Neural progenitor cell (in vitro differentiated cells): ENCODE data around the gene LPO.

Experiments used
- EZH2 ChIP-seq: fragments of 200-600 bp; sonication (generic); IDR thresholded peaks from 2 replicates; pipeline ENCODE4 v1.6.1; 2017; ENCODE audit warnings: antibody characterized with exemption, mild to moderate bottlenecking, moderate library complexity
- EZH2phosphoT487 ChIP-seq: fragments of 200-600 bp; sonication (generic); IDR thresholded peaks from 2 replicates; pipeline ENCODE4 v1.6.1; 2017; ENCODE audit warnings: antibody characterized with exemption
- TF ChIP-seq, protein P1 (sequence below): fragments of 200-600 bp; sonication (generic); IDR thresholded peaks from 2 replicates; pipeline ENCODE4 v1.5.1; 2017; ENCODE audit warnings: antibody characterized with exemption, mild to moderate bottlenecking

DNA sequence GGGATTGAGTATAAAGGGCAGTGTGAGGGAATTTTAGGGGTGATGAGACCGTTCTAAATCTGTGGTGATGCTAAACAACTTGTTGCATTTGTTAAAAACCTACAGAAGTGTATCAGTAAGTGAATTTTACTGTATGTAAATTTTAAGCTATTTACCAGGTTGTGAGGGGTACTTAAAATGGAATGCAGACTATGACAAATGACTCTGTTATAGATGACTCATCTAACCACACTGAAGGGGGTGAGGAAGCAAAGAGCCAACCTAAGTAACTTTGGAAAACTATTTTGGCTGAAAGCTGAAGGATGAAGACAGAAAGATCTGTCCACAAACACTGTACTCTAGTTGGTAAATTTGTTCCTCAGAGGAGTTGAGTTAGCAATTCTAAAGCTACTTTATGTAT lies 14.1 kb upstream of the LPO start:
- TF ChIP-seq EZH2phosphoT487 (no peak), EZH2 (no peak)
- TF ChIP-seq, protein P1, sequence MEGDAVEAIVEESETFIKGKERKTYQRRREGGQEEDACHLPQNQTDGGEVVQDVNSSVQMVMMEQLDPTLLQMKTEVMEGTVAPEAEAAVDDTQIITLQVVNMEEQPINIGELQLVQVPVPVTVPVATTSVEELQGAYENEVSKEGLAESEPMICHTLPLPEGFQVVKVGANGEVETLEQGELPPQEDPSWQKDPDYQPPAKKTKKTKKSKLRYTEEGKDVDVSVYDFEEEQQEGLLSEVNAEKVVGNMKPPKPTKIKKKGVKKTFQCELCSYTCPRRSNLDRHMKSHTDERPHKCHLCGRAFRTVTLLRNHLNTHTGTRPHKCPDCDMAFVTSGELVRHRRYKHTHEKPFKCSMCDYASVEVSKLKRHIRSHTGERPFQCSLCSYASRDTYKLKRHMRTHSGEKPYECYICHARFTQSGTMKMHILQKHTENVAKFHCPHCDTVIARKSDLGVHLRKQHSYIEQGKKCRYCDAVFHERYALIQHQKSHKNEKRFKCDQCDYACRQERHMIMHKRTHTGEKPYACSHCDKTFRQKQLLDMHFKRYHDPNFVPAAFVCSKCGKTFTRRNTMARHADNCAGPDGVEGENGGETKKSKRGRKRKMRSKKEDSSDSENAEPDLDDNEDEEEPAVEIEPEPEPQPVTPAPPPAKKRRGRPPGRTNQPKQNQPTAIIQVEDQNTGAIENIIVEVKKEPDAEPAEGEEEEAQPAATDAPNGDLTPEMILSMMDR, result no peak
